Breast epithelium (tissue), 3 donors: Measurements from ENCODE around the gene DNM1.

Source experiments
- CTCF ChIP-seq, 3 donors: fragments of 450-650 bp; IDR thresholded peaks; one replicate each; pipeline ENCODE4 v1.5.1; 2016 to 2017; ENCODE audit warnings: antibody characterized with exemption in 3 of 3, mild to moderate bottlenecking in 3 of 3, moderate library complexity in 3 of 3
- POLR2AphosphoS5 ChIP-seq, 3 donors: sonication (generic); formaldehyde crosslinking; IDR thresholded peaks; one replicate each; pipeline ENCODE4 v1.6.1; 2017; ENCODE audit warnings: antibody characterized with exemption in 3 of 3

- peak in 2 of 3 donors; percentile 37 to 79 for TF ChIP-seq CTCF (IDR thresholded peaks at IDR 0.05)
- peak in 2 of 3 donors; percentile 25 to 47 for TF ChIP-seq POLR2AphosphoS5 (IDR thresholded peaks at IDR 0.05)
Measured at GRCh38 chr9:128191406-128192046, 11.7 kb upstream of the DNM1 start, which contains the start of gene CIZ1.
